Cardiac muscle cell (in vitro differentiated cells and primary cell): ENCODE results near the gene UBE3D. TPM values are rescaled to one million over a fixed set of nuclear protein-coding genes. Genes with fewer than 3 reads are reported as not detected.

ENCODE experiments used
- DNase-seq, 2 donors: peaks; one replicate each; pipeline versions ENCODE4 v3.0.0 to v3.0.0-alpha.2; 2010 to 2017; ENCODE audit warnings: low read depth in 1 of 2, low spot score in 1 of 2
- H3K27ac ChIP-seq: fragments of 200-600 bp; sonication (generic); 2 replicates; pipeline ENCODE4 v1.5.1; 2016
- H3K27me3 ChIP-seq: fragments of 200-600 bp; sonication (generic); 2 replicates; pipeline ENCODE4 v1.6.0; 2016; ENCODE audit warnings: control low read depth
- H3K36me3 ChIP-seq: fragments of 200-600 bp; sonication (generic); 2 replicates; pipeline ENCODE4 v1.5.1; 2016; ENCODE audit warnings: control low read depth
- H3K4me1 ChIP-seq: fragments of 200-600 bp; sonication (generic); 2 replicates; pipeline ENCODE4 v1.8.1; 2017; ENCODE audit warnings: low read depth, mild to moderate bottlenecking, mixed run types
- H3K4me3 ChIP-seq: fragments of 200-600 bp; sonication (generic); 2 replicates; pipeline ENCODE4 v1.5.1; 2016; ENCODE audit warnings: mild to moderate bottlenecking
- H3K9me3 ChIP-seq: fragments of 200-600 bp; sonication (generic); 2 replicates; pipeline ENCODE4 v1.5.1; 2017; ENCODE audit warnings: low read depth, mild to moderate bottlenecking, control low read depth
- polyA plus RNA-seq: library from polyadenylated mRNA; unstranded; fragments of >200 nt; fragmentation: Nextera tagmentation; extraction: Ambion mirVana; gene quantifications from 2 replicates; pipeline ENCODE4 v1.2.1, GENCODE V29; 2016
- total RNA-seq: library from RNA; depleted of rRNA; stranded (reverse); fragments of >200 nt; gene quantifications from 2 replicates; pipeline ENCODE4 v1.2.3, GENCODE V29; 2016
- TF ChIP-seq, protein P1 (sequence below): IDR thresholded peaks from 2 replicates; pipeline ENCODE4 v1.5.1; 2012; ENCODE audit warnings: low read depth, mild to moderate bottlenecking, low read length

Gene UBE3D
- total and polyA plus RNA-seq, 2 experiments from 2014 or later = 14.5 to 19.5 TPM

GRCh38 chr6:83073615-83074014 lies 8.0 kb upstream of the UBE3D start:
- peaks cover 19% of the 10 kb centered on the region for H3K4me1 ChIP-seq
- H3K27ac ChIP-seq = no peak overlapping the region
- no peaks in the 10 kb centered on the region for H3K9me3 ChIP-seq
- H3K36me3 ChIP-seq = no peaks in the 10 kb centered on the region
- no peak for DNase-seq
- H3K27me3 ChIP-seq = no peaks in the 10 kb centered on the region
- TF ChIP-seq, protein P1, sequence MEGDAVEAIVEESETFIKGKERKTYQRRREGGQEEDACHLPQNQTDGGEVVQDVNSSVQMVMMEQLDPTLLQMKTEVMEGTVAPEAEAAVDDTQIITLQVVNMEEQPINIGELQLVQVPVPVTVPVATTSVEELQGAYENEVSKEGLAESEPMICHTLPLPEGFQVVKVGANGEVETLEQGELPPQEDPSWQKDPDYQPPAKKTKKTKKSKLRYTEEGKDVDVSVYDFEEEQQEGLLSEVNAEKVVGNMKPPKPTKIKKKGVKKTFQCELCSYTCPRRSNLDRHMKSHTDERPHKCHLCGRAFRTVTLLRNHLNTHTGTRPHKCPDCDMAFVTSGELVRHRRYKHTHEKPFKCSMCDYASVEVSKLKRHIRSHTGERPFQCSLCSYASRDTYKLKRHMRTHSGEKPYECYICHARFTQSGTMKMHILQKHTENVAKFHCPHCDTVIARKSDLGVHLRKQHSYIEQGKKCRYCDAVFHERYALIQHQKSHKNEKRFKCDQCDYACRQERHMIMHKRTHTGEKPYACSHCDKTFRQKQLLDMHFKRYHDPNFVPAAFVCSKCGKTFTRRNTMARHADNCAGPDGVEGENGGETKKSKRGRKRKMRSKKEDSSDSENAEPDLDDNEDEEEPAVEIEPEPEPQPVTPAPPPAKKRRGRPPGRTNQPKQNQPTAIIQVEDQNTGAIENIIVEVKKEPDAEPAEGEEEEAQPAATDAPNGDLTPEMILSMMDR = no peak
- H3K4me3 ChIP-seq = no peak overlapping the region

GRCh38 chr6:83072726-83073125 lies 7.1 kb upstream of the UBE3D start:
- H3K4me3 ChIP-seq = no peak overlapping the region
- no peaks in the 10 kb centered on the region for H3K9me3 ChIP-seq
- no peaks in the 10 kb centered on the region for H3K27me3 ChIP-seq
- TF ChIP-seq, protein P1 = no peak
- H3K27ac ChIP-seq = no peak overlapping the region
- H3K4me1 ChIP-seq = peaks cover 19% of the 10 kb centered on the region
- H3K36me3 ChIP-seq = no peaks in the 10 kb centered on the region
- DNase-seq = no peak

DNA sequence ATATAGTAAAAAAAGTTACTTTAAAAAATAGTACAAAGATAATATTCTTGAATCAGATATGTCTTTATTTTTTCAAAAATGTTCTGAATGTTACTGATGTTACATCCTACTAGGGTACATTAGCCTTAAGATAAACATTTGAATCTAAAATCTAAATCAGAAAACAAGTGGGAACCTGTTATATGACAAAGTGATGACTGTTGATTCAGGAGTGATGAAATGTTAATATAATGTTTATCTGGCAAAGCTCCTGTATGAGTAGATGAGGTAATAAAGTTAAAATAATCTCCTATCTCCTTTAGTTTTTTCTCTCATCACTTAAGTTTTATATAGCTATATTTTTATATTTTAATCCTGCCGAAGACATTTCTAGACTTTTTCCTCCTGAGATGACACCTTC lies 6.1 kb upstream of the UBE3D start:
- H3K9me3 ChIP-seq = no peaks in the 10 kb centered on the region
- DNase-seq = no peak
- no peaks in the 10 kb centered on the region for H3K27me3 ChIP-seq
- H3K4me3 ChIP-seq = no peak overlapping the region
- H3K27ac ChIP-seq = no peak overlapping the region
- TF ChIP-seq, protein P1 = no peak
- no peaks in the 10 kb centered on the region for H3K36me3 ChIP-seq
- H3K4me1 ChIP-seq = peaks cover 19% of the 10 kb centered on the region

- Histone ChIP-seq H3K4me1 (peaks cover 19% of the 10 kb centered on the region), H3K4me3 (no peak overlapping the region), H3K27me3 (no peaks in the 10 kb centered on the region), H3K9me3 (no peaks in the 10 kb centered on the region), H3K27ac (no peak overlapping the region), H3K36me3 (no peaks in the 10 kb centered on the region)
- peak in 1 of 2 donors; percentile 41 for DNase-seq
- TF ChIP-seq, protein P1 = no peak
These were observed 5.4 kb upstream of the UBE3D start for GRCh38 chr6:83071023-83071422.

DNA sequence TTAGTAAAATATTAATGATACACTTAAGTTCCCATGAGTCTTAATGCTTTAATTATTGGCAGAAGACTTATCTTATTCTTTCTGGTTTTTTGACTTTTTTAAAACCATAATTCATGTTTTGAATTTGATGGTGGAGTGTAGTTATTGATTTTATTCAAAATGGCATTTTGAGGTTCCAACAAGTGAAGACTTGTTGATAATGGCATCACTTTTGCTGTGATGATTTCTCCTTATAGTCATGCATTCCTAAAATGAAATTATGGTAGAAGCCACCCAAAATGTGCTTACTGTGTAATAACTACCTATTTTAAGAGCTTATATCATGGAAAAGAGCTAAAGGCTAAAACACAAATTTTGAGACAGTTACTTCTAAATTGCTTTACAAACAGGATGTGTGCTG lies 4.0 kb upstream of the UBE3D start:
- no peaks in the 10 kb centered on the region for H3K9me3 ChIP-seq
- peaks cover 19% of the 10 kb centered on the region for H3K4me1 ChIP-seq
- no peak overlapping the region for H3K4me3 ChIP-seq
- TF ChIP-seq, protein P1 = no peak
- no peak overlapping the region for H3K27ac ChIP-seq
- no peaks in the 10 kb centered on the region for H3K27me3 ChIP-seq
- H3K36me3 ChIP-seq = no peaks in the 10 kb centered on the region
- DNase-seq = no peak

GRCh38 chr6:83068616-83069015 lies 3.0 kb upstream of the UBE3D start:
- Histone ChIP-seq H3K36me3 (no peaks in the 10 kb centered on the region), H3K27ac (peak overlapping the region; percentile 79), H3K4me1 (peaks cover 19% of the 10 kb centered on the region), H3K9me3 (no peaks in the 10 kb centered on the region), H3K27me3 (no peaks in the 10 kb centered on the region), H3K4me3 (peak overlapping the region; percentile 54)
- TF ChIP-seq, protein P1 = no peak
- DNase-seq = no peak
